ENCODE results near the gene PIAS2. TPM values are rescaled to one million over a fixed set of nuclear protein-coding genes. Genes with fewer than 3 reads are reported as not detected.

PIAS2 gene
- total and polyA plus RNA-seq, 2 experiments from 2014 or later, result 18.4 to 30.7 TPM

DNA sequence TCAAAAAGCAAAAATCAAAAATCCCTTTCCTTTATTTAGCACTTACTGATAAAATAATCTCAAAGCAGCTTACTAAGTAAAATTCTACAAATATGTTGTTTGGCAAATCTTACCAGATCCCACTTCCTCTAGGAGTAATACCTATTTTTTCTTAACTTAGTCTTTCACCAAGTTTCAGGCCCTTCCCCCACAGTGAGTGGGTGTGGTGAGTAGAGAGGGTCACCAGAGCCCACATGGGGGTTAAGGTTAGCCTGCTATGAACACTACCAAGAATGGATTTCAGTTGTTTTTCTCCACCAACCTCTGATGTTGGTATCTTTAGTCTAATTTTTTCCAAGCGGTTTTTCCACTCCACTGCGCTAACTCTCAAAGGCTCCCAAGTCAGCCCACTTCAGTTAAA is 23.2 kb downstream of the PIAS2 start:
- Histone ChIP-seq H3K27ac (no peak overlapping the region), H3K4me3 (no peak overlapping the region), H3K4me1 (ENCODE audit: insufficient read depth) (no peaks in the 10 kb centered on the region), H2AFZ (no peak overlapping the region), H3K4me2 (no peak overlapping the region), H3K27me3 (no peaks in the 10 kb centered on the region), H4K20me1 (ENCODE audit: insufficient read depth, poor library complexity, severe bottlenecking) (no peaks in the 10 kb centered on the region), H3K36me3 (replicated peaks; ENCODE audit: insufficient read depth, low read depth) (no peaks in the 10 kb centered on the region), H3K79me2 (peaks cover 77% of the 10 kb centered on the region), H3K9me2 (replicated peaks; ENCODE audit: insufficient read depth) (no peaks in the 10 kb centered on the region), H3K9me3 (ENCODE audit: low read depth) (peaks cover 4% of the 10 kb centered on the region)
- 98% methylated on average over 2 of the region's 2 CpGs for WGBS (ENCODE audit: low lambda C conversion rate, missing lambda C conversion rate)
- TF ChIP-seq, protein P1, sequence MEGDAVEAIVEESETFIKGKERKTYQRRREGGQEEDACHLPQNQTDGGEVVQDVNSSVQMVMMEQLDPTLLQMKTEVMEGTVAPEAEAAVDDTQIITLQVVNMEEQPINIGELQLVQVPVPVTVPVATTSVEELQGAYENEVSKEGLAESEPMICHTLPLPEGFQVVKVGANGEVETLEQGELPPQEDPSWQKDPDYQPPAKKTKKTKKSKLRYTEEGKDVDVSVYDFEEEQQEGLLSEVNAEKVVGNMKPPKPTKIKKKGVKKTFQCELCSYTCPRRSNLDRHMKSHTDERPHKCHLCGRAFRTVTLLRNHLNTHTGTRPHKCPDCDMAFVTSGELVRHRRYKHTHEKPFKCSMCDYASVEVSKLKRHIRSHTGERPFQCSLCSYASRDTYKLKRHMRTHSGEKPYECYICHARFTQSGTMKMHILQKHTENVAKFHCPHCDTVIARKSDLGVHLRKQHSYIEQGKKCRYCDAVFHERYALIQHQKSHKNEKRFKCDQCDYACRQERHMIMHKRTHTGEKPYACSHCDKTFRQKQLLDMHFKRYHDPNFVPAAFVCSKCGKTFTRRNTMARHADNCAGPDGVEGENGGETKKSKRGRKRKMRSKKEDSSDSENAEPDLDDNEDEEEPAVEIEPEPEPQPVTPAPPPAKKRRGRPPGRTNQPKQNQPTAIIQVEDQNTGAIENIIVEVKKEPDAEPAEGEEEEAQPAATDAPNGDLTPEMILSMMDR (IDR thresholded peaks at IDR 0.05; ENCODE audit: poor library complexity), result no peak
- no peak for TF ChIP-seq EZH2phosphoT487 (IDR thresholded peaks at IDR 0.05; ENCODE audit: low read depth, severe bottlenecking, unreplicated experiment)
- DNase-seq (ENCODE audit: low spot score), result no peak

DNA sequence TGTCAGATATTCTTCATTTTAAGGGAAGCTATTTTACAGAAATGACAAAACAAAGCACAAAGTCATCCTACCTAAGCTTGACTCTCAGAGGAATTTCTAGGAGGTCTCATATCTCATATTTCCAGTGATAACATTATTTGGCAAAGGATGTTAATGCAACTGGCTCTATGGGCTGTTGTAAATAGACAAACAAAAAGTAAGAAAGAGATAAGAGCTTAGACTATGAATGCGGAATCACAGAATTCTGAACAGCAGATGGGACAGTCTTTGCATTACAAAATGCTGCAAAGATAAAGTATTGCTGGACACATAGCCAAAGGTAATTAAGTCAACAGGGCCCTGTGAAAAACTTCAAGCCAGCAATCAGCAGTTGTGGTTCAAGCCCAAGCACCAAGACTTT is 23.9 kb downstream of the PIAS2 start:
- Histone ChIP-seq H3K36me3 (replicated peaks; ENCODE audit: insufficient read depth, low read depth) (no peaks in the 10 kb centered on the region), H3K4me1 (ENCODE audit: insufficient read depth) (no peaks in the 10 kb centered on the region), H3K9me3 (ENCODE audit: low read depth) (peaks cover 11% of the 10 kb centered on the region), H2AFZ (no peak overlapping the region), H3K27ac (no peak overlapping the region), H4K20me1 (ENCODE audit: insufficient read depth, poor library complexity, severe bottlenecking) (no peaks in the 10 kb centered on the region), H3K4me2 (no peak overlapping the region), H3K9me2 (replicated peaks; ENCODE audit: insufficient read depth) (no peaks in the 10 kb centered on the region), H3K4me3 (no peak overlapping the region), H3K79me2 (peaks cover 78% of the 10 kb centered on the region), H3K27me3 (no peaks in the 10 kb centered on the region)
- DNase-seq (ENCODE audit: low spot score), result no peak
- TF ChIP-seq EZH2 (IDR thresholded peaks at IDR 0.05; ENCODE audit: borderline replicate concordance) (no peak), EZH2phosphoT487 (IDR thresholded peaks at IDR 0.05; ENCODE audit: low read depth, severe bottlenecking, unreplicated experiment) (no peak)
- TF ChIP-seq, protein P1 (IDR thresholded peaks at IDR 0.05; ENCODE audit: poor library complexity), result no peak
- 59% methylated on average over 1 of the region's 1 CpG for WGBS (ENCODE audit: low lambda C conversion rate, missing lambda C conversion rate)

DNA sequence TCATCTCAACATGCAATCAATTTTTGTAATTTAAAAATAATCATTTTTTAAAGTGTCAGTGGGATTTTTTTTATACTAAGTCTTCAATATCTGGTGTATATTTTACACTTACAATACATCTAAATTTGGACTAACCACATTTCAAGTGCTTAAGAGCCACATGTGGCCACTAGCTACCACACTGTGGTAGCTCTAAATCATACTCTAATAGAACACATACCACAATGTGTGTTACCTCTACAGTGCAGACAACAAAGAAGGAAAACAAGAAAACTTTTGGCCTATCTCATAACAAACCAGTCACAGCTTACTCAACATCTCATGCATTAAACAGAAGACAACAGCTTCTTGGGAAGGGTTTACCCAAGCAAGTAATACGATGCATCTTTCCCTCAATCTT is 24.5 kb downstream of the PIAS2 start:
- Histone ChIP-seq H3K4me3 (no peak overlapping the region), H3K4me2 (no peak overlapping the region), H3K36me3 (replicated peaks; ENCODE audit: insufficient read depth, low read depth) (no peaks in the 10 kb centered on the region), H3K9me2 (replicated peaks; ENCODE audit: insufficient read depth) (no peaks in the 10 kb centered on the region), H3K27me3 (no peaks in the 10 kb centered on the region), H3K79me2 (peaks cover 78% of the 10 kb centered on the region), H3K4me1 (ENCODE audit: insufficient read depth) (no peaks in the 10 kb centered on the region), H4K20me1 (ENCODE audit: insufficient read depth, poor library complexity, severe bottlenecking) (no peaks in the 10 kb centered on the region), H3K27ac (no peak overlapping the region), H3K9me3 (ENCODE audit: low read depth) (peaks cover 15% of the 10 kb centered on the region), H2AFZ (no peak overlapping the region)
- TF ChIP-seq EZH2phosphoT487 (IDR thresholded peaks at IDR 0.05; ENCODE audit: low read depth, severe bottlenecking, unreplicated experiment) (no peak), EZH2 (IDR thresholded peaks at IDR 0.05; ENCODE audit: borderline replicate concordance) (no peak)
- TF ChIP-seq, protein P1 (IDR thresholded peaks at IDR 0.05; ENCODE audit: poor library complexity), result no peak
- 95% methylated on average over 1 of the region's 1 CpG for WGBS (ENCODE audit: low lambda C conversion rate, missing lambda C conversion rate)
- DNase-seq (ENCODE audit: low spot score), result no peak

DNA sequence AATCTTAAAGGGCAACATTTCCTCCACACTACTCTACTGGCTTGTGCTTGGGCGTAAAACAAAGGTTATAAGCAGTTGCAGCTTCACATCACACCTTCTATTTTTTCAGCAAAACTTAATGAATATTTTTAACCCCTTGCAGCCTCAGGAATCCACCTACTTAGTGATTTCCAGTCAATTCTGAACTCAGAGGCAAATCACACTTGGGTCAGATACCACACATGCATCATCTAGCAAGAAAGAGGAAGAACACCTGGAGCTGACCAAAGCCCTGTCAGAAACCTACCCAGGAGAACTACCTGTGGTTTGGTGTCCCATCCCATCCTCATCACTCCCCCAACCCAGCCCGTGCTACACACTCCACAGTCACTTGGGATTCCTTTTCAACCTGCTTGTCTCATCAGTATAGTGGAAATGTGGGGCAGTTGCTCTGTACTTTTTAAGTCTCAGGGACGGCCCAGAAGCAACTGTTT is 25.5 kb downstream of the PIAS2 start:
- TF ChIP-seq, protein P1 (IDR thresholded peaks at IDR 0.05; ENCODE audit: poor library complexity), result no peak
- no peak for TF ChIP-seq EZH2 (IDR thresholded peaks at IDR 0.05; ENCODE audit: borderline replicate concordance)
- TF ChIP-seq EZH2phosphoT487 (IDR thresholded peaks at IDR 0.05; ENCODE audit: low read depth, severe bottlenecking, unreplicated experiment), result no peak
- Histone ChIP-seq H3K9me2 (replicated peaks; ENCODE audit: insufficient read depth) (no peaks in the 10 kb centered on the region), H3K36me3 (replicated peaks; ENCODE audit: insufficient read depth, low read depth) (no peaks in the 10 kb centered on the region), H3K4me3 (no peak overlapping the region), H2AFZ (no peak overlapping the region), H3K79me2 (peaks cover 77% of the 10 kb centered on the region), H3K27ac (no peak overlapping the region), H4K20me1 (ENCODE audit: insufficient read depth, poor library complexity, severe bottlenecking) (no peaks in the 10 kb centered on the region), H3K9me3 (ENCODE audit: low read depth) (peaks cover 15% of the 10 kb centered on the region), H3K27me3 (no peaks in the 10 kb centered on the region), H3K4me2 (no peak overlapping the region), H3K4me1 (ENCODE audit: insufficient read depth) (no peaks in the 10 kb centered on the region)
- WGBS (ENCODE audit: low lambda C conversion rate, missing lambda C conversion rate), result 90% methylated on average over 3 of the region's 3 CpGs
- no peak for DNase-seq (ENCODE audit: low spot score)
